ENCODE results near the gene STK38. TPM values are rescaled to one million over a fixed set of nuclear protein-coding genes. Genes with fewer than 3 reads are reported as not detected.

Gene STK38
- total and polyA plus RNA-seq, 2 of the 8 experiments (the other 6 are each of a cell fraction or from before 2014, with no cell fraction given) = 8.1 to 19.8 TPM

DNA sequence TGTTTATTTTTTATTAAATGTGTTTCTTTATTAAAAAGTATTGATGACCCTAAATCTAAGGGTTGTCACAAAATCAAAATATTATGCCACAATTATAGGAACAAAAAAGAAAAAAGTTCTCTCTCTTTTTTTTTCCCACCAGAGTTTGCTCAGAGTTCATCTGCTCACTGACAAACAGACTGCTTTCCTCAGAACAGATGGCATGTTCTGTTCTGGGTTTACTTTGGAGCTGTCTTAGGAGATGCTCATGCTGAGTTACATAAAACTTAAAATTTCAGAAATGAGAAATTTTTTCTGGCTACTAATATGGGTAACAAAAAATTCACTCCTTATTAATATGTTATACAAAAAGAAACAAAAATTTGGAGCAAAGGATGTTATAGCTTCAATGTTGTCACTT, 30.3 kb downstream of the STK38 start (continued):
- TF ChIP-seq, protein P1, sequence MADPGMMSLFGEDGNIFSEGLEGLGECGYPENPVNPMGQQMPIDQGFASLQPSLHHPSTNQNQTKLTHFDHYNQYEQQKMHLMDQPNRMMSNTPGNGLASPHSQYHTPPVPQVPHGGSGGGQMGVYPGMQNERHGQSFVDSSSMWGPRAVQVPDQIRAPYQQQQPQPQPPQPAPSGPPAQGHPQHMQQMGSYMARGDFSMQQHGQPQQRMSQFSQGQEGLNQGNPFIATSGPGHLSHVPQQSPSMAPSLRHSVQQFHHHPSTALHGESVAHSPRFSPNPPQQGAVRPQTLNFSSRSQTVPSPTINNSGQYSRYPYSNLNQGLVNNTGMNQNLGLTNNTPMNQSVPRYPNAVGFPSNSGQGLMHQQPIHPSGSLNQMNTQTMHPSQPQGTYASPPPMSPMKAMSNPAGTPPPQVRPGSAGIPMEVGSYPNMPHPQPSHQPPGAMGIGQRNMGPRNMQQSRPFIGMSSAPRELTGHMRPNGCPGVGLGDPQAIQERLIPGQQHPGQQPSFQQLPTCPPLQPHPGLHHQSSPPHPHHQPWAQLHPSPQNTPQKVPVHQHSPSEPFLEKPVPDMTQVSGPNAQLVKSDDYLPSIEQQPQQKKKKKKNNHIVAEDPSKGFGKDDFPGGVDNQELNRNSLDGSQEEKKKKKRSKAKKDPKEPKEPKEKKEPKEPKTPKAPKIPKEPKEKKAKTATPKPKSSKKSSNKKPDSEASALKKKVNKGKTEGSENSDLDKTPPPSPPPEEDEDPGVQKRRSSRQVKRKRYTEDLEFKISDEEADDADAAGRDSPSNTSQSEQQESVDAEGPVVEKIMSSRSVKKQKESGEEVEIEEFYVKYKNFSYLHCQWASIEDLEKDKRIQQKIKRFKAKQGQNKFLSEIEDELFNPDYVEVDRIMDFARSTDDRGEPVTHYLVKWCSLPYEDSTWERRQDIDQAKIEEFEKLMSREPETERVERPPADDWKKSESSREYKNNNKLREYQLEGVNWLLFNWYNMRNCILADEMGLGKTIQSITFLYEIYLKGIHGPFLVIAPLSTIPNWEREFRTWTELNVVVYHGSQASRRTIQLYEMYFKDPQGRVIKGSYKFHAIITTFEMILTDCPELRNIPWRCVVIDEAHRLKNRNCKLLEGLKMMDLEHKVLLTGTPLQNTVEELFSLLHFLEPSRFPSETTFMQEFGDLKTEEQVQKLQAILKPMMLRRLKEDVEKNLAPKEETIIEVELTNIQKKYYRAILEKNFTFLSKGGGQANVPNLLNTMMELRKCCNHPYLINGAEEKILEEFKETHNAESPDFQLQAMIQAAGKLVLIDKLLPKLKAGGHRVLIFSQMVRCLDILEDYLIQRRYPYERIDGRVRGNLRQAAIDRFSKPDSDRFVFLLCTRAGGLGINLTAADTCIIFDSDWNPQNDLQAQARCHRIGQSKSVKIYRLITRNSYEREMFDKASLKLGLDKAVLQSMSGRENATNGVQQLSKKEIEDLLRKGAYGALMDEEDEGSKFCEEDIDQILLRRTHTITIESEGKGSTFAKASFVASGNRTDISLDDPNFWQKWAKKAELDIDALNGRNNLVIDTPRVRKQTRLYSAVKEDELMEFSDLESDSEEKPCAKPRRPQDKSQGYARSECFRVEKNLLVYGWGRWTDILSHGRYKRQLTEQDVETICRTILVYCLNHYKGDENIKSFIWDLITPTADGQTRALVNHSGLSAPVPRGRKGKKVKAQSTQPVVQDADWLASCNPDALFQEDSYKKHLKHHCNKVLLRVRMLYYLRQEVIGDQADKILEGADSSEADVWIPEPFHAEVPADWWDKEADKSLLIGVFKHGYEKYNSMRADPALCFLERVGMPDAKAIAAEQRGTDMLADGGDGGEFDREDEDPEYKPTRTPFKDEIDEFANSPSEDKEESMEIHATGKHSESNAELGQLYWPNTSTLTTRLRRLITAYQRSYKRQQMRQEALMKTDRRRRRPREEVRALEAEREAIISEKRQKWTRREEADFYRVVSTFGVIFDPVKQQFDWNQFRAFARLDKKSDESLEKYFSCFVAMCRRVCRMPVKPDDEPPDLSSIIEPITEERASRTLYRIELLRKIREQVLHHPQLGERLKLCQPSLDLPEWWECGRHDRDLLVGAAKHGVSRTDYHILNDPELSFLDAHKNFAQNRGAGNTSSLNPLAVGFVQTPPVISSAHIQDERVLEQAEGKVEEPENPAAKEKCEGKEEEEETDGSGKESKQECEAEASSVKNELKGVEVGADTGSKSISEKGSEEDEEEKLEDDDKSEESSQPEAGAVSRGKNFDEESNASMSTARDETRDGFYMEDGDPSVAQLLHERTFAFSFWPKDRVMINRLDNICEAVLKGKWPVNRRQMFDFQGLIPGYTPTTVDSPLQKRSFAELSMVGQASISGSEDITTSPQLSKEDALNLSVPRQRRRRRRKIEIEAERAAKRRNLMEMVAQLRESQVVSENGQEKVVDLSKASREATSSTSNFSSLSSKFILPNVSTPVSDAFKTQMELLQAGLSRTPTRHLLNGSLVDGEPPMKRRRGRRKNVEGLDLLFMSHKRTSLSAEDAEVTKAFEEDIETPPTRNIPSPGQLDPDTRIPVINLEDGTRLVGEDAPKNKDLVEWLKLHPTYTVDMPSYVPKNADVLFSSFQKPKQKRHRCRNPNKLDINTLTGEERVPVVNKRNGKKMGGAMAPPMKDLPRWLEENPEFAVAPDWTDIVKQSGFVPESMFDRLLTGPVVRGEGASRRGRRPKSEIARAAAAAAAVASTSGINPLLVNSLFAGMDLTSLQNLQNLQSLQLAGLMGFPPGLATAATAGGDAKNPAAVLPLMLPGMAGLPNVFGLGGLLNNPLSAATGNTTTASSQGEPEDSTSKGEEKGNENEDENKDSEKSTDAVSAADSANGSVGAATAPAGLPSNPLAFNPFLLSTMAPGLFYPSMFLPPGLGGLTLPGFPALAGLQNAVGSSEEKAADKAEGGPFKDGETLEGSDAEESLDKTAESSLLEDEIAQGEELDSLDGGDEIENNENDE (IDR thresholded peaks at IDR 0.05; ENCODE audit: insufficient replicate concordance, low read length) = no peak
- TF ChIP-seq CBX5 (IDR thresholded peaks at IDR 0.05; ENCODE audit: low read depth, low read length) (no peak), JUND (IDR thresholded peaks at IDR 0.05; ENCODE audit: low read length) (no peak), CEBPB (IDR thresholded peaks at IDR 0.05; ENCODE audit: low read depth, low read length) (no peak), KDM1A (IDR thresholded peaks at IDR 0.05; ENCODE audit: borderline replicate concordance, low read length) (no peak), CHD2 (IDR thresholded peaks at IDR 0.05; ENCODE audit: low read length) (no peak)
- TF ChIP-seq, protein P2, sequence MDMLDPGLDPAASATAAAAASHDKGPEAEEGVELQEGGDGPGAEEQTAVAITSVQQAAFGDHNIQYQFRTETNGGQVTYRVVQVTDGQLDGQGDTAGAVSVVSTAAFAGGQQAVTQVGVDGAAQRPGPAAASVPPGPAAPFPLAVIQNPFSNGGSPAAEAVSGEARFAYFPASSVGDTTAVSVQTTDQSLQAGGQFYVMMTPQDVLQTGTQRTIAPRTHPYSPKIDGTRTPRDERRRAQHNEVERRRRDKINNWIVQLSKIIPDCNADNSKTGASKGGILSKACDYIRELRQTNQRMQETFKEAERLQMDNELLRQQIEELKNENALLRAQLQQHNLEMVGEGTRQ (IDR thresholded peaks at IDR 0.05; ENCODE audit: low read length) = no peak

All from H1 (cell line).